HG03342 (cell line): ENCODE measurements around the gene DNAJC22.
A peak's percentile ranks its signal among the peaks of the same experiment; 100 is the strongest.

Source experiments
- ATAC-seq: cut with Tn5 transposase; IDR thresholded peaks from one replicate; pipeline ENCODE4 v1.9.1; 2021; ENCODE audit warnings: mild to moderate bottlenecking, moderate library complexity; ENCODE audit not compliant: unreplicated experiment

The DNAJC22 gene

GRCh38 chr12:49342914-49343731, 3.6 kb upstream of the DNAJC22 start:
- ATAC-seq = no peak

- no peak for ATAC-seq
These were observed 2.1 kb upstream of the DNAJC22 start for GRCh38 chr12:49344486-49345050.

GRCh38 chr12:49345051-49345824, 1.4 kb upstream of the DNAJC22 start:
- ATAC-seq = no peak

- no peak for ATAC-seq
These were observed 646 bp upstream of the DNAJC22 start for GRCh38 chr12:49345825-49346658.

- no peak for ATAC-seq
These were observed 864 bp downstream of the DNAJC22 start for GRCh38 chr12:49347311-49348193.

GRCh38 chr12:49348781-49349180, 2.1 kb downstream of the DNAJC22 start:
- ATAC-seq = no peak

- ATAC-seq = no peak
These were observed 2.6 kb downstream of the DNAJC22 start for GRCh38 chr12:49349266-49349665.

- ATAC-seq = no peak
These were observed 5.7 kb downstream of the DNAJC22 start for GRCh38 chr12:49352351-49352750.

GRCh38 chr12:49355913-49356312, 9.2 kb downstream of the DNAJC22 start:
- ATAC-seq = no peak

GRCh38 chr12:49357103-49357678, 10.5 kb downstream of the DNAJC22 start:
- no peak for ATAC-seq

- no peak for ATAC-seq
These were observed 11.9 kb downstream of the DNAJC22 start for GRCh38 chr12:49358483-49359141.

- ATAC-seq = no peak
These were observed 13.0 kb downstream of the DNAJC22 start for GRCh38 chr12:49359671-49360070.

GRCh38 chr12:49362077-49362476, 15.4 kb downstream of the DNAJC22 start:
- no peak for ATAC-seq

- ATAC-seq = no peak
These were observed 18.3 kb downstream of the DNAJC22 start for GRCh38 chr12:49364989-49365388.

GRCh38 chr12:49365542-49365941, 18.9 kb downstream of the DNAJC22 start:
- ATAC-seq = no peak

GRCh38 chr12:49366096-49366651, 19.5 kb downstream of the DNAJC22 start:
- no peak for ATAC-seq

- ATAC-seq = peak; percentile 71
These were observed 20.1 kb downstream of the DNAJC22 start for GRCh38 chr12:49366652-49367380.
